HEK293T (cell line): ENCODE measurements around the gene COL23A1.

Experiments
- FOXA1 ChIP-seq: fragments of 450-650 bp; IDR thresholded peaks from 2 replicates; pipeline ENCODE4 v1.6.1; 2016; ENCODE audit warnings: mild to moderate bottlenecking
- FOXK2 ChIP-seq: fragments of 450-650 bp; IDR thresholded peaks from 2 replicates; pipeline ENCODE4 v1.6.1; 2016; ENCODE audit warnings: mild to moderate bottlenecking
- FOXM1 ChIP-seq: fragments of 450-650 bp; IDR thresholded peaks from 2 replicates; pipeline ENCODE4 v1.6.1; 2017; ENCODE audit warnings: mild to moderate bottlenecking, borderline replicate concordance

- TF ChIP-seq FOXM1 (no peak), FOXK2 (no peak), FOXA1 (no peak)
Observed at GRCh38 chr5:178505639-178506407, 84.4 kb downstream of the COL23A1 start.
